A549 (cell line): ENCODE results near the gene SEC24D. TPM values are rescaled to one million over a fixed set of nuclear protein-coding genes. Genes with fewer than 3 reads are reported as not detected.
A peak's percentile ranks its signal among the peaks of the same experiment; 100 is the strongest.

ENCODE experiments used
- ATAC-seq, 2 experiments: fragments of 200-7000 bp in 1 of 2; fragments of >200 bp in 1 of 2; cut with Nextera tagmentation in 1 of 2; cut with Tn5 transposase in 1 of 2; 3 replicates each; pipeline versions ENCODE4 v1.8.0 to v1.9.1; 2018 to 2020; ENCODE audit warnings: mild to moderate bottlenecking in 1 of 2, moderate library complexity in 1 of 2
- CTCF ChIA-PET: fragments of 300-600 bp; sonication (Branson Sonifier 250); formaldehyde crosslinking; extraction: SDS; loops from one replicate; lab custom pipeline; 2021; ENCODE audit warnings: antibody characterized with exemption, inconsistent platforms; lab: Yijun Ruan, JAX
- POLR2A ChIA-PET: fragments of 350-600 bp; formaldehyde crosslinking; extraction: SDS; loops from one replicate; lab custom pipeline; 2021; ENCODE audit warnings: antibody characterized with exemption, inconsistent platforms; lab: Yijun Ruan, JAX
- DNase-seq, 2 experiments: peaks; one replicate each; pipeline versions ENCODE4 v3.0.0 to v3.0.0-alpha.2; 2011 to 2016; ENCODE audit warnings: low read depth in 1 of 2, low spot score in 1 of 2
- FAIRE-seq: peaks from 2 replicates; lab custom pipeline; 2011; peaks lifted over from hg19 to GRCh38; lab: Jason Lieb, UNC
- H3K27ac ChIP-seq, 2 experiments: fragments of >200 bp; sonication (Bioruptor Twin); formaldehyde crosslinking; 3 replicates each; pipeline ENCODE4 v1.5.1; 2016 to 2017
- H3K4me1 ChIP-seq: fragments of >200 bp; sonication (Bioruptor Twin); formaldehyde crosslinking; 3 replicates; pipeline ENCODE4 v1.6.1; 2016
- H3K4me2 ChIP-seq: fragments of >200 bp; sonication (Bioruptor Twin); formaldehyde crosslinking; 3 replicates; pipeline ENCODE4 v1.6.1; 2016
- H3K4me3 ChIP-seq: fragments of >200 bp; sonication (Bioruptor Twin); formaldehyde crosslinking; 3 replicates; pipeline ENCODE4 v1.5.1; 2016
- H3K9me3 ChIP-seq: fragments of >200 bp; sonication (Bioruptor Twin); formaldehyde crosslinking; 3 replicates; pipeline ENCODE4 v1.6.1; 2016
- CBX2 ChIP-seq: fragments of 200-600 bp; sonication (generic); IDR thresholded peaks from 2 replicates; pipeline ENCODE4 v1.6.1; 2016; ENCODE audit warnings: low read depth, mild to moderate bottlenecking, borderline replicate concordance
- CEBPB ChIP-seq, 2 experiments: fragments of >200 bp in 1 of 2; sonication (Bioruptor Twin) in 1 of 2; formaldehyde crosslinking in 1 of 2; IDR thresholded peaks; 2 replicates each; pipeline ENCODE4 v1.6.1; 2012 to 2016
- CHD2 ChIP-seq: fragments of 150-350 bp; IDR thresholded peaks from 2 replicates; pipeline ENCODE4 v1.6.1; 2014; ENCODE audit warnings: low read length; ENCODE audit not compliant: partially characterized antibody
- CHD4 ChIP-seq: fragments of 200-600 bp; sonication (generic); IDR thresholded peaks from 2 replicates; pipeline ENCODE4 v1.6.1; 2016; ENCODE audit warnings: antibody characterized with exemption, mild to moderate bottlenecking, borderline replicate concordance
- E2F6 ChIP-seq: IDR thresholded peaks from 2 replicates; pipeline ENCODE4 v1.6.1; 2012; ENCODE audit warnings: low read depth, borderline replicate concordance
- EP300 ChIP-seq, 2 experiments: fragments of >200 bp; sonication (Bioruptor Twin); formaldehyde crosslinking; IDR thresholded peaks; 2 replicates in 1 of 2; 3 replicates in 1 of 2; pipeline ENCODE4 v1.6.1; 2016 to 2017
- GATA3 ChIP-seq: IDR thresholded peaks from 2 replicates; pipeline ENCODE4 v1.6.1; 2012; ENCODE audit warnings: borderline replicate concordance
- HDAC2 ChIP-seq: fragments of 200-600 bp; sonication (generic); IDR thresholded peaks from 2 replicates; pipeline ENCODE4 v1.6.1; 2016
- HES2 ChIP-seq: fragments of >200 bp; sonication (Bioruptor Twin); formaldehyde crosslinking; IDR thresholded peaks from 2 replicates; pipeline ENCODE4 v1.6.1; 2016
- HEYL ChIP-seq: fragments of 250-450 bp; sonication (Bioruptor Pico); IDR thresholded peaks from 2 replicates; pipeline ENCODE4 v1.8.0; 2021; ENCODE audit warnings: mild to moderate bottlenecking, moderate library complexity
- HMGXB4 ChIP-seq: fragments of 250-450 bp; sonication (Bioruptor Pico); IDR thresholded peaks from 2 replicates; pipeline ENCODE4 v1.5.0; 2021; ENCODE audit warnings: mild to moderate bottlenecking, moderate library complexity, borderline replicate concordance
- HOXB13 ChIP-seq: fragments of 250-450 bp; sonication (Bioruptor Pico); IDR thresholded peaks from 2 replicates; pipeline ENCODE4 v1.5.0; 2020; ENCODE audit warnings: low read depth, mild to moderate bottlenecking, moderate library complexity
- KDM1A ChIP-seq: fragments of 200-600 bp; sonication (generic); IDR thresholded peaks from 2 replicates; pipeline ENCODE4 v1.6.1; 2016; ENCODE audit warnings: low read depth, mild to moderate bottlenecking
- KDM5A ChIP-seq: fragments of 200-600 bp; sonication (generic); IDR thresholded peaks from 2 replicates; pipeline ENCODE4 v1.6.1; 2016; ENCODE audit warnings: antibody characterized with exemption, mild to moderate bottlenecking
- MAZ ChIP-seq: fragments of 150-350 bp; IDR thresholded peaks from 2 replicates; pipeline ENCODE4 v1.6.1; 2014; ENCODE audit warnings: antibody characterized with exemption, low read depth, low read length, borderline replicate concordance
- NFE2L2 ChIP-seq: fragments of 150-350 bp; conservative IDR thresholded peaks from 2 replicates; pipeline ENCODE4 v1.6.1; 2014; ENCODE audit warnings: low read length
- NR3C1 ChIP-seq: fragments of >200 bp; sonication (Bioruptor Twin); formaldehyde crosslinking; IDR thresholded peaks from 3 replicates; pipeline ENCODE4 v1.6.1; 2017
- PBX3 ChIP-seq: IDR thresholded peaks from 2 replicates; pipeline ENCODE4 v1.6.1; 2012
- POLR2AphosphoS2 ChIP-seq: conservative IDR thresholded peaks from 2 replicates; pipeline ENCODE4 v1.6.1; 2012; ENCODE audit warnings: low read length, improper control_type of control experiment, inconsistent platforms
- RCOR1 ChIP-seq: fragments of 150-350 bp; IDR thresholded peaks from 2 replicates; pipeline ENCODE4 v1.6.1; 2014; ENCODE audit warnings: antibody characterized with exemption, low read length, low read depth
- REST ChIP-seq: fragments of 200-600 bp; sonication (generic); IDR thresholded peaks from 2 replicates; pipeline ENCODE4 v1.6.1; 2016; ENCODE audit warnings: antibody characterized with exemption, mild to moderate bottlenecking, moderate library complexity
- SREBF2 ChIP-seq: fragments of 450-650 bp; IDR thresholded peaks from 2 replicates; pipeline ENCODE4 v1.6.1; 2014; ENCODE audit warnings: mild to moderate bottlenecking, moderate library complexity
- TFCP2L1 ChIP-seq: fragments of 250-450 bp; sonication (Bioruptor Pico); IDR thresholded peaks from 2 replicates; pipeline ENCODE4 v1.5.0; 2021; ENCODE audit warnings: mild to moderate bottlenecking
- ZFP36 ChIP-seq: fragments of 450-650 bp; IDR thresholded peaks from 2 replicates; pipeline ENCODE4 v1.6.1; 2014; ENCODE audit warnings: borderline replicate concordance; ENCODE audit not compliant: partially characterized antibody
- ZNF302 ChIP-seq: fragments of 250-450 bp; sonication (Bioruptor Pico); IDR thresholded peaks from 2 replicates; pipeline ENCODE4 v1.9.0; 2021; ENCODE audit warnings: inconsistent platforms, mild to moderate bottlenecking, moderate library complexity
- WGBS: methylation state at CpG from one replicate; pipeline ENCODE4 v1.1.6; 2017; ENCODE audit errors: missing lambda C conversion rate; 5-methylcytosine and 5-hydroxymethylcytosine counted together
- polyA plus RNA-seq, 4 experiments: library from polyadenylated mRNA; depleted of rRNA in 3 of 4; stranded (reverse); fragments of >200 nt; fragmentation: RNase III in 1 of 4; extraction: RNeasy Plus Mini Kit Qiagen cat#74134 plus additional on column Dnase treatment in 1 of 4; gene quantifications; 2 replicates in 3 of 4; 3 replicates in 1 of 4; pipeline ENCODE4 v1.2.3, GENCODE V29; 2011 to 2017

Gene SEC24D
- polyA plus RNA-seq, 2 of the 4 experiments (the other 2 are of a cell fraction) = 12.8 to 15.6 TPM

- POLR2A ChIA-PET = no interaction called here
These were observed 14.1 kb upstream of the SEC24D start for GRCh38 chr4:118849867-118850487.

GRCh38 chr4:118848901-118849300, 13.0 kb upstream of the SEC24D start:
- CTCF ChIA-PET = no interaction called here
- ATAC-seq = no peak
- DNase-seq = no peak
- Histone ChIP-seq H3K9me3 (no peaks in the 10 kb centered on the region), H3K27ac (no peak overlapping the region), H3K4me1 (no peaks in the 10 kb centered on the region), H3K4me2 (no peak overlapping the region), H3K4me3 (no peak overlapping the region)
- POLR2A ChIA-PET = no interaction called here
- FAIRE-seq = no peak
- TF ChIP-seq HMGXB4 (CRISPR knock-in tag) = no peak
- no peak for TF ChIP-seq GATA3
- TF ChIP-seq NFE2L2 = no peak
- no peak for TF ChIP-seq TFCP2L1 (CRISPR knock-in tag)
- TF ChIP-seq E2F6 = no peak
- no peak for TF ChIP-seq ZNF302 (CRISPR knock-in tag)
- TF ChIP-seq HES2 = no peak
- no peak for TF ChIP-seq PBX3
- no peak for TF ChIP-seq CHD4
- TF ChIP-seq MAZ = no peak
- TF ChIP-seq REST = no peak
- TF ChIP-seq POLR2AphosphoS2 = no peak
- TF ChIP-seq HDAC2 = no peak

More at GRCh38 chr4:118849867-118850487, 14.1 kb upstream of the SEC24D start:
- Histone ChIP-seq H3K4me1 (no peaks in the 10 kb centered on the region), H3K27ac (no peak overlapping the region), H3K4me3 (no peak overlapping the region), H3K9me3 (no peaks in the 10 kb centered on the region), H3K4me2 (peak overlapping the region; percentile 53)
- CTCF ChIA-PET = no interaction called here
- 90% methylated on average over 2 of the region's 2 CpGs for WGBS
- no peak for ATAC-seq
- FAIRE-seq = no peak
- no peak for TF ChIP-seq KDM5A
- TF ChIP-seq SREBF2 = no peak
- TF ChIP-seq MAZ = no peak
- TF ChIP-seq RCOR1 = no peak
- TF ChIP-seq CEBPB (IDR thresholded peaks at IDR 0.05) = no peak
- TF ChIP-seq REST = no peak
- TF ChIP-seq POLR2AphosphoS2 = no peak
- TF ChIP-seq NR3C1 = no peak
- TF ChIP-seq CBX2 = no peak
- no peak for TF ChIP-seq HOXB13
- no peak for TF ChIP-seq KDM1A
- no peak for TF ChIP-seq ZFP36
- no peak for TF ChIP-seq EP300 (IDR thresholded peaks at IDR 0.05)
- no peak for TF ChIP-seq NFE2L2
- TF ChIP-seq CHD2 = no peak
- no peak for TF ChIP-seq HDAC2
- TF ChIP-seq HEYL = no peak
- TF ChIP-seq HES2 = no peak
- TF ChIP-seq TFCP2L1 (CRISPR knock-in tag) = no peak
- no peak for DNase-seq
